HL-60 (cell line): ENCODE data around the gene NKPD1.

ENCODE experiments used
- DNase-seq, 2 experiments: peaks; one replicate each; pipeline ENCODE4 v3.0.0-alpha.2; 2010 to 2020; ENCODE audit warnings: low read depth in 1 of 2, low spot score in 1 of 2
- H3K27ac ChIP-seq: fragments of 250-450 bp; sonication (Bioruptor Pico); replicated peaks from 2 replicates; pipeline ENCODE4 v1.5.1; 2020; ENCODE audit warnings: mild to moderate bottlenecking, moderate library complexity
- H3K27me3 ChIP-seq: fragments of 250-450 bp; sonication (Bioruptor Pico); 2 replicates; pipeline ENCODE4 v1.5.1; 2021; ENCODE audit warnings: mild to moderate bottlenecking, moderate library complexity; ENCODE audit not compliant: insufficient read depth, poor library complexity, severe bottlenecking
- H3K4me3 ChIP-seq: replicated peaks from 2 replicates; pipeline ENCODE4 v1.5.1; 2011; ENCODE audit warnings: mild to moderate bottlenecking, control low read depth, low read length; ENCODE audit not compliant: insufficient read depth
- CTCF ChIP-seq: IDR thresholded peaks from one replicate; pipeline ENCODE4 v1.5.1; 2011; ENCODE audit warnings: low read length, control low read depth, inconsistent platforms; ENCODE audit not compliant: insufficient read depth
- GABPA ChIP-seq: IDR thresholded peaks from 2 replicates; pipeline ENCODE4 v1.6.1; 2012; ENCODE audit warnings: low read depth
- POLR2AphosphoS5 ChIP-seq: IDR thresholded peaks from 2 replicates; pipeline ENCODE4 v1.6.1; 2012; ENCODE audit warnings: low read depth
- SPI1 ChIP-seq: IDR thresholded peaks from 2 replicates; pipeline ENCODE4 v1.6.1; 2012; ENCODE audit warnings: low read depth, mild to moderate bottlenecking, borderline replicate concordance
- TF ChIP-seq, protein P1 (sequence below): IDR thresholded peaks from 2 replicates; pipeline ENCODE4 v1.6.1; 2012; ENCODE audit warnings: low read depth; ENCODE audit not compliant: insufficient replicate concordance

Gene NKPD1

GRCh38 chr19:45147835-45148676 is 12.7 kb downstream of the NKPD1 start:
- peaks cover 9% of the 10 kb centered on the region for H3K27me3 ChIP-seq
- TF ChIP-seq, protein P1, sequence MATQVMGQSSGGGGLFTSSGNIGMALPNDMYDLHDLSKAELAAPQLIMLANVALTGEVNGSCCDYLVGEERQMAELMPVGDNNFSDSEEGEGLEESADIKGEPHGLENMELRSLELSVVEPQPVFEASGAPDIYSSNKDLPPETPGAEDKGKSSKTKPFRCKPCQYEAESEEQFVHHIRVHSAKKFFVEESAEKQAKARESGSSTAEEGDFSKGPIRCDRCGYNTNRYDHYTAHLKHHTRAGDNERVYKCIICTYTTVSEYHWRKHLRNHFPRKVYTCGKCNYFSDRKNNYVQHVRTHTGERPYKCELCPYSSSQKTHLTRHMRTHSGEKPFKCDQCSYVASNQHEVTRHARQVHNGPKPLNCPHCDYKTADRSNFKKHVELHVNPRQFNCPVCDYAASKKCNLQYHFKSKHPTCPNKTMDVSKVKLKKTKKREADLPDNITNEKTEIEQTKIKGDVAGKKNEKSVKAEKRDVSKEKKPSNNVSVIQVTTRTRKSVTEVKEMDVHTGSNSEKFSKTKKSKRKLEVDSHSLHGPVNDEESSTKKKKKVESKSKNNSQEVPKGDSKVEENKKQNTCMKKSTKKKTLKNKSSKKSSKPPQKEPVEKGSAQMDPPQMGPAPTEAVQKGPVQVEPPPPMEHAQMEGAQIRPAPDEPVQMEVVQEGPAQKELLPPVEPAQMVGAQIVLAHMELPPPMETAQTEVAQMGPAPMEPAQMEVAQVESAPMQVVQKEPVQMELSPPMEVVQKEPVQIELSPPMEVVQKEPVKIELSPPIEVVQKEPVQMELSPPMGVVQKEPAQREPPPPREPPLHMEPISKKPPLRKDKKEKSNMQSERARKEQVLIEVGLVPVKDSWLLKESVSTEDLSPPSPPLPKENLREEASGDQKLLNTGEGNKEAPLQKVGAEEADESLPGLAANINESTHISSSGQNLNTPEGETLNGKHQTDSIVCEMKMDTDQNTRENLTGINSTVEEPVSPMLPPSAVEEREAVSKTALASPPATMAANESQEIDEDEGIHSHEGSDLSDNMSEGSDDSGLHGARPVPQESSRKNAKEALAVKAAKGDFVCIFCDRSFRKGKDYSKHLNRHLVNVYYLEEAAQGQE: no peak
- TF ChIP-seq SPI1: no peak
- no peak for TF ChIP-seq CTCF
- no peak for TF ChIP-seq POLR2AphosphoS5
- no peak for TF ChIP-seq GABPA
- H3K4me3 ChIP-seq: no peak overlapping the region
- H3K27ac ChIP-seq: no peak overlapping the region
- no peak for DNase-seq

GRCh38 chr19:45146741-45147205 is 14.0 kb downstream of the NKPD1 start:
- Histone ChIP-seq H3K27me3 (peaks cover 2% of the 10 kb centered on the region), H3K27ac (no peak overlapping the region), H3K4me3 (no peak overlapping the region)
- DNase-seq: no peak
- 0 out of 2 replicates have a peak, but pooled peaks have one; percentile 12 for TF ChIP-seq POLR2AphosphoS5
- TF ChIP-seq CTCF: no peak

GRCh38 chr19:45146251-45146650 is 14.5 kb downstream of the NKPD1 start:
- no peak overlapping the region for H3K27ac ChIP-seq
- peak in 1 of 2 experiments; percentile 57 for DNase-seq
- no peak overlapping the region for H3K4me3 ChIP-seq
- TF ChIP-seq SPI1 (peak; percentile 34; the same call in 1 of the 2 replicates), POLR2AphosphoS5 (no peak)
- no peaks in the 10 kb centered on the region for H3K27me3 ChIP-seq

DNA sequence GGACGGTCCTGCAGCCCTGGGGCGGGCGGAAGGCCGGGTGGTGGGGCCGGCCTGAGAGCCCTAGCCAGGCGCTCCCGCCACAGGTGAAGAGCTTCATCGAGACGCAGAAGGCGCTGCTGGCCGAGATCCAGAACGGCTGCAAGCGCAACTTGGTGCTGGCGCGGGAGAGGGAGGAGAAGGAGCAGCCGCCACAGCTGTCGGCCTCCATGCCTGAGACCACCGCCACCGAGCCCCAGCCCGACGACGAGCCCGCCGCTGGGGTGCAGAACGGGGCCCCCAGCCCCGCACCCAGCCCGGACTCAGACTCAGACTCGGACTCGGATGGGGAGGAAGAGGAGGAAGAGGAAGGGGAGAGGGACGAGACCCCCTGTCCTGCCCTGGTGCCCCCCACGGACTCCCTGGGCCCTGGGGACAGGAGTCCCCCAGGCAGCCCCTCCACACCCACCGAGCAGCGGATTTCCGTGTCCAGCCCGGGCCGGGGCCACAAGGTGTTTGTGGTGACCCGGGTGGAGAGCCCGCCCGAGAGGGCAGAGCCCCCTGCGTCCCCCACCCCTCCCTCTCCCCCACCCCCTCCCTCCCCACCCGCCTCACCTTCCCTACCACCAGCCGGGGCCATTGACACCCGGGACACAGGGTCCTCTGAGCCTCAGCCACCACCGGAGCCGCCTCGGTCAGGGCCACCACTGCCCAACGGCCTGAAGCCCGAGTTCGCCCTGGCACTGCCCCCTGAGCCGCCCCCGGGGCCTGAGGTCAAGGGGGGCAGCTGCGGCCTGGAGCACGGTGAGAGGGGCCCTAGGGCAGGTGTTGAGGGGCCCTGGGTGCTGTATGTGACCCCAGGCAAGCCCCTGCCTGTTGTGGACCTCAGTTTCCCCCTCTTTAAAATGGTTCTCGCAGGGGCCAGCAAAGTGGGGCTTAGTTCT is 15.3 kb downstream of the NKPD1 start:
- no peak for DNase-seq
- H3K27me3 ChIP-seq: no peaks in the 10 kb centered on the region
- no peak overlapping the region for H3K4me3 ChIP-seq
- TF ChIP-seq, protein P1: no peak
- TF ChIP-seq GABPA: no peak
- no peak for TF ChIP-seq SPI1
- TF ChIP-seq CTCF: no peak
- TF ChIP-seq POLR2AphosphoS5: no peak
- H3K27ac ChIP-seq: no peak overlapping the region
